Transverse colon (tissue), 4 donors: Measurements from ENCODE around the gene DNAJB8. TPM values are rescaled to one million over a fixed set of nuclear protein-coding genes. Genes with fewer than 3 reads are reported as not detected.

Experiments
- DNase-seq: peaks from one replicate; pipeline ENCODE4 v3.0.0-alpha.2; 2019
- H3K27ac ChIP-seq, 4 donors: fragments of 200-600 bp; sonication (generic); 2 replicates each; pipeline ENCODE4 v1.5.1; 2016 to 2018; ENCODE audit warnings: inconsistent platforms in 4 of 4
- H3K27me3 ChIP-seq: fragments of 200-600 bp; sonication (generic); 2 replicates; pipeline ENCODE4 v1.5.1; 2017; ENCODE audit warnings: inconsistent platforms
- H3K36me3 ChIP-seq, 4 donors: fragments of 200-600 bp; sonication (generic); 2 replicates each; pipeline ENCODE4 v1.5.1; 2017 to 2019; ENCODE audit warnings: inconsistent platforms in 4 of 4
- H3K4me1 ChIP-seq, 4 donors: fragments of 200-600 bp; sonication (generic); 2 replicates each; pipeline ENCODE4 v1.5.1; 2017 to 2020; ENCODE audit warnings: inconsistent platforms in 4 of 4
- H3K4me3 ChIP-seq, 4 donors: fragments of 200-600 bp; sonication (generic); 1 replicate in 1 of 4; 2 replicates in 3 of 4; pipeline versions ENCODE4 v1.5.1 to v1.6.1; 2017 to 2019; ENCODE audit warnings: inconsistent platforms in 4 of 4
- H3K9me3 ChIP-seq, 2 donors: fragments of 200-600 bp; sonication (generic); 2 replicates each; pipeline ENCODE4 v1.5.1; 2017 to 2019; ENCODE audit warnings: inconsistent platforms in 2 of 2
- EP300 ChIP-seq: sonication (generic); formaldehyde crosslinking; IDR thresholded peaks from one replicate; pipeline ENCODE4 v1.6.1; 2017; ENCODE audit warnings: antibody characterized with exemption, low read depth
- POLR2A ChIP-seq: fragments of 450-650 bp; IDR thresholded peaks from one replicate; pipeline ENCODE4 v1.6.1; 2016; ENCODE audit warnings: antibody characterized with exemption, mild to moderate bottlenecking, moderate library complexity
- POLR2AphosphoS5 ChIP-seq, 3 donors: sonication (generic); formaldehyde crosslinking; IDR thresholded peaks; one replicate each; pipeline ENCODE4 v1.6.1; 2016; ENCODE audit warnings: antibody characterized with exemption in 3 of 3
- WGBS, 2 donors: methylation state at CpG; one replicate each; pipeline ENCODE4 v1.1.5; 2018; ENCODE audit warnings: low coverage in 1 of 2; 5-methylcytosine and 5-hydroxymethylcytosine counted together
- in situ Hi-C, 4 donors: fragments of 200-750 bp; cut with MboI; loops; one replicate each; pipeline versions ENCODE4 v1.15.0 to v1.15.1; 2017; ENCODE audit warnings: low sequenced_read_pairs in 3 of 4, low pct_ligation_motif_present in 1 of 4, low pct_unique_long_range_greater_than_20kb in 1 of 4
- intact Hi-C: fragments of 100-400 bp; cut with DNase I; formaldehyde crosslinking; loops from one replicate; pipeline ENCODE4 v1.15.1; 2023; ENCODE audit warnings: low total_unique reads
- total RNA-seq, 4 donors: library from RNA; depleted of rRNA; stranded (reverse); fragments of >200 nt; gene quantifications; one replicate each; pipeline ENCODE4 v1.1.0, GENCODE V29; 2016
- TF ChIP-seq, protein P1 (sequence below), 5 experiments: fragments of 200-600 bp in 3 of 5; fragments of 450-650 bp in 2 of 5; sonication (generic) in 3 of 5; IDR thresholded peaks; 1 replicate in 2 of 5; 2 replicates in 3 of 5; pipeline ENCODE4 v1.5.1; 2016 to 2017; ENCODE audit warnings: antibody characterized with exemption in 5 of 5, inconsistent platforms in 3 of 5, mild to moderate bottlenecking in 2 of 5, moderate library complexity in 1 of 5

Gene DNAJB8
- total RNA-seq, 4 donors from 2014 or later: not detected

DNA sequence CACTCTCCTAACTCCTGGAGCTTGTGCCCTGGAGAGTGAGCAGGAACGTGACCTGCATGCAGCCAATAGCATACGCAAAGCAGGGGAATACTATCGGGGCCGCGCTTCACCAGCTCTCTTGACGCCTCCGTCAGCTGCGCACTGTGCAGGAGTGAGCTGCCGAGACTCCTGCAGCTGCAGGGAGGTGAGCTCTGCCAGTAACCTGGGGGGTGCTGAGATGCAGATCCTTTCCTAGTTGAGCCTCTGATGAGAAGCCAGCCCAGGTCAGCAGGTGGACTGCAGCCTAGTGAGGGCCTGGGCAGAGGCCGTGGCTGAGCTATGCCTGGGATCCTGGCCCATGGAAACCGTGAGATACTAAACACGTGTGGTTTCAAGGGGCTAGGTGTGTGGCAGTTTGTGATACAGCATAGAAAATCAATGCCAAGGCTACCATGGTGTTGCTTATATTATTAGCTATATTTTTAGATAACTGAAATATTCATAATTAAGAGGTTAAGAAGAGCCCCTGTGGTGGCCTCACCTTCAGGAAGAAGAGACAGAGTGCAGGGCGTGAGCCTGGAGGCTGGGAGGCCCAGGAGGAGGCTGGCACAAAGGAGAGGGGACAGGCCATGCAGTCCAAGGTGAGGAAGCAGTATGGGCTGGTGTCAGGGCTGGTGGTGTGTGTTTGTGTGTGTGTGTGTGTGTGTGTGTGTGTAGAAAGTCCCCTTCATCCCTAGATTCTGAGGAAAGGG, 5.9 kb upstream of the DNAJB8 start:
- Histone ChIP-seq H3K4me3 (no peak overlapping the region), H3K36me3 (no peaks in the 10 kb centered on the region), H3K9me3 (no peaks in the 10 kb centered on the region), H3K27ac (no peak overlapping the region), H3K4me1 (no peaks in the 10 kb centered on the region), H3K27me3 (peaks cover 40% of the 10 kb centered on the region)
- intact Hi-C loops: no loop called here
- TF ChIP-seq POLR2AphosphoS5 (IDR thresholded peaks at IDR 0.05): no peak
- no peak for TF ChIP-seq EP300
- TF ChIP-seq POLR2A: no peak
- in situ Hi-C loops: no loop called here
- WGBS, 2 donors: 43 to 85% methylated on average over 1 to 13 of the region's 13 CpGs
- DNase-seq: no peak

DNA sequence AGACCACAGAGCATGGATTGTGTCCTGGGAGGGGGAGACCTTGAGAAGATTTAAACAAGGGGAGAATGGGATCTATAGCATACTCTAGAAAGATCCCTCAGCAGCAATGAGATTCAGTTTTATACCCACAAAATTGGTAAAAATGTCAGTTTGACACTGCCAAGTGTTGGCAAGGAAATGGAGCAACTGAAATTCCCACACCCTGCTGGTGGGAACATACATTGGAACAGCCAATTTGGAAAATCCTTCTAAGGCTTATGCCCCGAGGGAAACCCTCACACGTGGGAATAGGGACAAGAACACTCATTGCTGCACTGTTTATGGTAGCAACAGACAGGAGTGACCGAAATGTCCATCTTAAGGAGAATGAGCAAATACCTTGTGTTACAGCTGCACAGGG, 5.0 kb upstream of the DNAJB8 start:
- DNase-seq: no peak
- intact Hi-C loops: no loop called here
- 89% methylated on average over 3 of the region's 3 CpGs for WGBS, 2 donors

DNA sequence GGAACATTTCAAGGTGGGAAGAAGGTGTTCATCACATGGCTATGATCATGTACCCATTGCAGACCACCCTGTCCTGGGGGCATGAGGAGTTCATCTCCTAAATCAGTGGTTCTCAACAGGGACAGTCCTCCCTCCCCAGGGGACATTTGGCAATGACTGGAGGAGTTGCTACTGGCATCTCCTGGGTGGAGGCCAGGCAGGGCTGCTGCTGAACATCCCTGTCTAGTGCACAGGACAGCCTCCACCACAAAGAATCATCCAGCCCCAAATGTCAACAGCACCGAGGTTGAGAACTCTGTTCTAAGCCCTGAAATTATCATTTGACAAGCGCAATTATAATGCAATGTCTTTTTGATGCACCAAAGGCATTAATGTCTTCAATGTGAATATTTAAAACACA, 4.4 kb upstream of the DNAJB8 start:
- no peaks in the 10 kb centered on the region for H3K36me3 ChIP-seq
- H3K4me3 ChIP-seq: no peak overlapping the region
- no peak overlapping the region for H3K27ac ChIP-seq
- no peaks in the 10 kb centered on the region for H3K4me1 ChIP-seq
- peaks cover 26% of the 10 kb centered on the region for H3K27me3 ChIP-seq
- H3K9me3 ChIP-seq: no peaks in the 10 kb centered on the region
- intact Hi-C loops (no loop called here), in situ Hi-C loops (no loop called here)
- 63 to 100% methylated on average over 1 to 2 of the region's 2 CpGs for WGBS, 2 donors
- no peak for DNase-seq
- TF ChIP-seq, protein P1, sequence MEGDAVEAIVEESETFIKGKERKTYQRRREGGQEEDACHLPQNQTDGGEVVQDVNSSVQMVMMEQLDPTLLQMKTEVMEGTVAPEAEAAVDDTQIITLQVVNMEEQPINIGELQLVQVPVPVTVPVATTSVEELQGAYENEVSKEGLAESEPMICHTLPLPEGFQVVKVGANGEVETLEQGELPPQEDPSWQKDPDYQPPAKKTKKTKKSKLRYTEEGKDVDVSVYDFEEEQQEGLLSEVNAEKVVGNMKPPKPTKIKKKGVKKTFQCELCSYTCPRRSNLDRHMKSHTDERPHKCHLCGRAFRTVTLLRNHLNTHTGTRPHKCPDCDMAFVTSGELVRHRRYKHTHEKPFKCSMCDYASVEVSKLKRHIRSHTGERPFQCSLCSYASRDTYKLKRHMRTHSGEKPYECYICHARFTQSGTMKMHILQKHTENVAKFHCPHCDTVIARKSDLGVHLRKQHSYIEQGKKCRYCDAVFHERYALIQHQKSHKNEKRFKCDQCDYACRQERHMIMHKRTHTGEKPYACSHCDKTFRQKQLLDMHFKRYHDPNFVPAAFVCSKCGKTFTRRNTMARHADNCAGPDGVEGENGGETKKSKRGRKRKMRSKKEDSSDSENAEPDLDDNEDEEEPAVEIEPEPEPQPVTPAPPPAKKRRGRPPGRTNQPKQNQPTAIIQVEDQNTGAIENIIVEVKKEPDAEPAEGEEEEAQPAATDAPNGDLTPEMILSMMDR (IDR thresholded peaks at IDR 0.05): no peak
- no peak for TF ChIP-seq POLR2AphosphoS5 (IDR thresholded peaks at IDR 0.05)
- TF ChIP-seq POLR2A: no peak

More for the DNA sequence above, 5.0 kb upstream of the DNAJB8 start:
- in situ Hi-C loops: no loop called here
- H3K36me3 ChIP-seq: no peaks in the 10 kb centered on the region
- peaks cover 32% of the 10 kb centered on the region for H3K27me3 ChIP-seq
- TF ChIP-seq, protein P1 (IDR thresholded peaks at IDR 0.05): no peak
- TF ChIP-seq POLR2A (no peak), POLR2AphosphoS5 (IDR thresholded peaks at IDR 0.05) (no peak), EP300 (no peak)
- H3K9me3 ChIP-seq: no peaks in the 10 kb centered on the region
- H3K4me3 ChIP-seq: no peak overlapping the region
- H3K4me1 ChIP-seq: no peaks in the 10 kb centered on the region
- no peak overlapping the region for H3K27ac ChIP-seq

DNA sequence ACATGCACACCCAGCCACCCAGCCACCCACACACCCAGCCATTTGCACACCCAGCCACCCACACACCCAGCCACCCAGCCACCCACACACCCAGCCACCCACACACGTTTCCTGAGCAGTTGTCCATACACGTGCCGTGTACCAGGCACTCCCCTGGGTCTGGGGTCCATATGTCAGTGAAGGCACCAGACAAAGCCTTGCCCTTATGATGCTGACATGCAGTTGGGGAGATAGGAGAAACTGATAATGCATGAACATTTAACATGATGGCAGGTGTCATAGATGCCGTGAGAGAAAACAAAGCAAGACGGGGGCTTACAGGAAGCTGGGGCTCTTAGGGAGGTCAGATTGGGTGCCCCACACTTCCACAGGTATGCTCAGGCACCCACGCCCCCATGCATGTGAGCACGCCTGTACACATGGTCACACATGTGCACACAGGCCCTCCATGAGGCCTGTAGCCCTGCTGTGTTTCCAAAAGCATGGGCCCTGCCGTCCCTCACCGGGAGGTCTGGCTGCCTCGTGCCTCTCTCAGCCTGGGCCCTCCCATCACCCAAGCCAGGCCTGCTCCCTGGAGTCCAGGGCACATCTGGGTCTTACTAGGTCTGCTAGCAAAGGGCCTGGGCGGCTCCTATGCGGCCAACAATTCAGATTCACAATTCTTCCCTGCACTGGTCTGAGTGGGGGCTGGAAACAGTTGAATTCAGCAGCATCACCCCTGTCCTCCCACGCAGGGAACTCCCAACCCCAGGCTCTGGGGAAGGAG, 3.6 kb upstream of the DNAJB8 start:
- WGBS, 2 donors: 72 to 100% methylated on average over 1 to 10 of the region's 13 CpGs
- Histone ChIP-seq H3K36me3 (no peaks in the 10 kb centered on the region), H3K27ac (no peak overlapping the region), H3K4me1 (no peaks in the 10 kb centered on the region), H3K9me3 (no peaks in the 10 kb centered on the region), H3K27me3 (peaks cover 24% of the 10 kb centered on the region), H3K4me3 (no peak overlapping the region)
- TF ChIP-seq POLR2A (no peak), POLR2AphosphoS5 (IDR thresholded peaks at IDR 0.05) (no peak), EP300 (no peak)
- TF ChIP-seq, protein P1 (IDR thresholded peaks at IDR 0.05): no peak
- intact Hi-C loops: no loop called here
- in situ Hi-C loops: no loop called here
- no peak for DNase-seq
